ENCODE results near the gene PSME2. TPM values are rescaled to one million over a fixed set of nuclear protein-coding genes. Genes with fewer than 3 reads are reported as not detected.
A peak's percentile ranks its signal among the peaks of the same experiment; 100 is the strongest.

PSME2 gene
- total and polyA plus RNA-seq, 2 of the 13 experiments (the other 11 are each of a cell fraction or from before 2014, with no cell fraction given) = 332 to 716 TPM

DNA sequence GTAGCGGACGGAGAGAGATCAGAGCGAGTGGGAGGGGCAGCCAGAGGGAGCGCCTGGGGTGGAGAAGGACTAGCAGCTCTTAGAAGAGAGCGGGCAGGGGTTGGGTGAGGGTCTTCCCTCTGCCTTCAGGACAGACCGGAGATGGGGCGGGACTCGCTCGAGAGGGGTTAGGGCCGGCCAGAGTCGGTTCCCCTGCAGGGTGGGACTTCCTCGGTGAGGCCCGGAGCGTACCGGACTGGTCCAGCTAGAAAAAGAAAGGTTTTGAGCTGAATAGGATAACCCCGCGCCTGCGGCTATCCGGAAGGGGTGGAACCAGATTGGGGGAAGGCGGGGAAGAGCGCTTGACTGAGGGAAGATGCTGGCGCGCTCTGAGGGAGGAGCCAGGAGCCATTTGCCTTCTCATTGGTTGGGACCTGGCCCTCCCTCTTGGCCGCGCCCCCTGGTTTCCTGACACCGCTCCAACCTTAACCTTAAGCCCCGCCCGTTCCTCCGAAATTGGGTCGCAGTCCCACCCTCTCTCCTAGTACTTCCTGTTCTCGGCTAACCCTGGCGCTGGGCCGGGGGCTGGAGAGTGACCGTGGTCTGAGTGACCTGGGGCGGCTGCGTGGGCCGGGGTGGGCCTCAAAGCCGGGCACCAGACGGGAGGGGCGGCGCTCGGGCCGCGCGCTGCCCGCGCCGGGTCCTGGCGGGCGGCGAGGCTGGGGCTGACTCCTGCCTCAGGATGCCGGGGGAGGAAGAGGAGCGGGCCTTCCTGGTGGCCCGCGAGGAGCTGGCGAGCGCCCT is 759 bp upstream of the PSME2 start, which contains the start of gene RNF31 (continued):
- TF ChIP-seq PITX1 (CRISPR knock-in tag; IDR thresholded peaks at IDR 0.05) (0 out of 2 replicates have a peak, but pooled peaks have one; percentile 40), IKZF4 (CRISPR knock-in tag; IDR thresholded peaks at IDR 0.05; ENCODE audit: borderline replicate concordance, low read depth, not compliant biosample characterization) (peak; percentile 39), HNRNPUL1 (IDR thresholded peaks at IDR 0.05; ENCODE audit: low read depth, low read length) (no peak), ZBTB10 (CRISPR knock-in tag; IDR thresholded peaks at IDR 0.05; ENCODE audit: borderline replicate concordance) (peak; percentile 48; the same call in 1 of the 2 replicates), ZNF280D (CRISPR knock-in tag; IDR thresholded peaks at IDR 0.05) (no peak), ZNF773 (CRISPR knock-in tag; IDR thresholded peaks at IDR 0.05; ENCODE audit: borderline replicate concordance) (peak; percentile 90; the same call in 1 of the 2 replicates), ZNF720 (CRISPR knock-in tag; IDR thresholded peaks at IDR 0.05) (0 out of 2 replicates have a peak, but pooled peaks have one; percentile 58), ZBTB37 (CRISPR knock-in tag; IDR thresholded peaks at IDR 0.05) (peak; percentile 25; the same call in 1 of the 2 replicates), ZFP62 (CRISPR knock-in tag; IDR thresholded peaks at IDR 0.05) (0 out of 2 replicates have a peak, but pooled peaks have one; percentile 67), MIER2 (CRISPR knock-in tag; IDR thresholded peaks at IDR 0.05) (peak; percentile 25; the same call in 1 of the 2 replicates), ZNF232 (CRISPR knock-in tag; IDR thresholded peaks at IDR 0.05; ENCODE audit: borderline replicate concordance) (peak; percentile 49), HES4 (CRISPR knock-in tag; IDR thresholded peaks at IDR 0.05; ENCODE audit: borderline replicate concordance) (no peak), RBM39 (IDR thresholded peaks at IDR 0.05; ENCODE audit: low read depth, low read length, poor library complexity, severe bottlenecking) (peak; percentile 94), RELA (CRISPR knock-in tag; IDR thresholded peaks at IDR 0.05) (no peak), CAMTA2 (CRISPR knock-in tag; IDR thresholded peaks at IDR 0.05; ENCODE audit: borderline replicate concordance) (0 out of 2 replicates have a peak, but pooled peaks have one; percentile 2)
- TF ChIP-seq, protein P1, sequence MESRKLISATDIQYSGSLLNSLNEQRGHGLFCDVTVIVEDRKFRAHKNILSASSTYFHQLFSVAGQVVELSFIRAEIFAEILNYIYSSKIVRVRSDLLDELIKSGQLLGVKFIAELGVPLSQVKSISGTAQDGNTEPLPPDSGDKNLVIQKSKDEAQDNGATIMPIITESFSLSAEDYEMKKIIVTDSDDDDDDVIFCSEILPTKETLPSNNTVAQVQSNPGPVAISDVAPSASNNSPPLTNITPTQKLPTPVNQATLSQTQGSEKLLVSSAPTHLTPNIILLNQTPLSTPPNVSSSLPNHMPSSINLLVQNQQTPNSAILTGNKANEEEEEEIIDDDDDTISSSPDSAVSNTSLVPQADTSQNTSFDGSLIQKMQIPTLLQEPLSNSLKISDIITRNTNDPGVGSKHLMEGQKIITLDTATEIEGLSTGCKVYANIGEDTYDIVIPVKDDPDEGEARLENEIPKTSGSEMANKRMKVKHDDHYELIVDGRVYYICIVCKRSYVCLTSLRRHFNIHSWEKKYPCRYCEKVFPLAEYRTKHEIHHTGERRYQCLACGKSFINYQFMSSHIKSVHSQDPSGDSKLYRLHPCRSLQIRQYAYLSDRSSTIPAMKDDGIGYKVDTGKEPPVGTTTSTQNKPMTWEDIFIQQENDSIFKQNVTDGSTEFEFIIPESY (CRISPR knock-in tag; IDR thresholded peaks at IDR 0.05) = no peak; the same call in 1 of the 2 replicates
- TF ChIP-seq, protein P2, sequence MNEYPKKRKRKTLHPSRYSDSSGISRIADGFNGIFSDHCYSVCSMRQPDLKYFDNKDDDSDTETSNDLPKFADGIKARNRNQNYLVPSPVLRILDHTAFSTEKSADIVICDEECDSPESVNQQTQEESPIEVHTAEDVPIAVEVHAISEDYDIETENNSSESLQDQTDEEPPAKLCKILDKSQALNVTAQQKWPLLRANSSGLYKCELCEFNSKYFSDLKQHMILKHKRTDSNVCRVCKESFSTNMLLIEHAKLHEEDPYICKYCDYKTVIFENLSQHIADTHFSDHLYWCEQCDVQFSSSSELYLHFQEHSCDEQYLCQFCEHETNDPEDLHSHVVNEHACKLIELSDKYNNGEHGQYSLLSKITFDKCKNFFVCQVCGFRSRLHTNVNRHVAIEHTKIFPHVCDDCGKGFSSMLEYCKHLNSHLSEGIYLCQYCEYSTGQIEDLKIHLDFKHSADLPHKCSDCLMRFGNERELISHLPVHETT (CRISPR knock-in tag; conservative IDR thresholded peaks at IDR 0.05) = no peak; the same call in 1 of the 2 replicates
